D341Med (cell line): Measurements from ENCODE around the gene DECR2.
"Not testable (repeated sequence)": the region's sequence is repeated elsewhere in the genome, so short reads cannot be mapped to it uniquely, and the experiment has no call there.

Experiments
- DNase-seq: peaks from one replicate; pipeline ENCODE4 v3.0.0; 2012; ENCODE audit warnings: low spot score

Gene DECR2

DNA sequence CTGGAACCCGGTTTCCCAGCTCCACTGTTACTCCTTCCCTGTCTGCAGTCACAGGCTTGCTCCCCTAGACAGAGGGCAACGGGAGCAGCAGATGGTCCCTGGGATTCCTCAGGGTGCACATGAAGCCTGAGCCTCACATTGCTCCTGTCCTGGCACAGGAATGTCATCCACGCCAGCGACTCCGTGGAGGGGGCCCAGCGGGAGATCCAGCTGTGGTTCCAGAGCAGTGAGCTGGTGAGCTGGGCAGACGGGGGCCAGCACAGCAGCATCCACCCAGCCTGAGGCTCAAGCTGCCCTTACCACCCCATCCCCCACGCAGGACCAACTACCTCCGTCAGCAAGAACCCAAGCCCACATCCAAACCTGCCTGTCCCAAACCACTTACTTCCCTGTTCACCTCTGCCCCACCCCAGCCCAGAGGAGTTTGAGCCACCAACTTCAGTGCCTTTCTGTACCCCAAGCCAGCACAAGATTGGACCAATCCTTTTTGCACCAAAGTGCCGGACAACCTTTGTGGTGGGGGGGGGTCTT is 1.6 kb upstream of the DECR2 start:
- DNase-seq = no peak

DNA sequence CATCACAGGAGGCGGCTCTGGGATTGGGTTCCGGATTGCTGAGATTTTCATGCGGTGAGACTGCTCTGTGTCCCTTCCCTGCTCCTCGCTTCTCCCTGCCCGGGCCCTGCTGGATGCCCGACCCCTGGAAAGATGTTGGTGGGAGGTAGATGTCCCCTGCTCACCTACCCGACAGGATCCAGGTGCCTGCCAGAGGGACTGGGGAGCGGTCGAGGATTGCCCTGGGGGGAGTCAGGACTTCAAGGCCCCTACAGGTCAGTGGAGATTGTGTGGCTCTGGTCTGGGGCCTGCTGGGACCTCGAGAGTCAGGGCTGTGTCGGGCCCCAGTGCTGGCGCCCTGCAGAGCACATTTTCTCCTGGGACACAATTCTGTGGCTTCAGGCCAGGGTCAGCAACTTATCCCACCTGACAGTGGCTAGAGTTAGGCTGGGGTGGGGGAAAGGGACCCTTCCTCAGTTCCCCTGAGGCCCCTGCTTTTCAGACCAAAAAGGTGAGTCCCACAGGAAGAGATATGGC is 3.3 kb downstream of the DECR2 start:
- peak; percentile 21 for DNase-seq

DNA sequence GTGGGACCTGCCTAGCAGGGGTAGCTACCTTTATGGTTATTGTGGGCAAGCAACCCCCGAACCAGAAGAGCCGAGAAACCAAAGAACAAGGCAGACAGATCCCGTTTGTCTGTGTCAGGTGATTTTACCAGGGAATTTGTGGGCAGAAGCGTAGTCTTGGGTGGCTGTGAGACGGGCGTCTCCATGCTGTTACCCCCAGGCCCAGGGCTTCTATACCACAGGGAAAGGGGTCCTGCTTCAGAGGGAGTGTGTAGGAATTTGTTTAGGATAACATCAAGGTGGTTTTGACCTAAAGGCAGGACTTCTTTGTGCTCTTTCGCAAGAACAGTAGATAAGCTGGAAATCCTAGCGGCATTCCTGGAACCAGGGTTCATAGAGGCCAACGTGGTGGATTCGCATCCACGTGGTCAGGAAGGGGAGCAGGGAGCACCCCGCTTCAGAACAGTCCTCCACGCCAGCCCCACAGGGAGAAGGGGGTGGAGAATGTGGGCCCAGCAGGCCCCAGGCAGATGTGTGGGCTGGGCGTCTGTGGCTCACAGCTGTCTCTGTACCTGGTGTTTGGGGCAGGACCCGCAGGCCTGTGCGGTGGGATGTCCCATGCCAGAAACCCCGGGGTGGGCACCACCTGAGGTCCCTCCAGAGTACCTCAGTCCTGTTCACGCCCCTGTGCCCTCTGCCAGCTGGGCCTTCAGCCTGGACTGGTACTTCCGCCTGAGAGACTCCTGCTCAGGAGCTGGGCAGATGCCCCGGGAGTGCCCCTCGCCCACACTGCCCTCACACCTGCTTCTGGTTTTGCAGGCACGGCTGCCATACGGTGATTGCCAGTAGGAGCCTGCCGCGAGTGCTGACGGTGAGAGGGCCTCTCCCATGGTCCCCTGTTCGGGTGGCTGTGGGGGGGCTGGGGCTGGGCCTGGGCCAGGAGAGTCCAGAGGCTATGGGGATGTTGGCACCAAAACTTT is 4.1 kb downstream of the DECR2 start:
- DNase-seq = peak; percentile 18

GRCh38 chr16:407253-407652 is 5.6 kb downstream of the DECR2 start:
- peak; percentile 15 for DNase-seq

- no peak for DNase-seq
Observed at GRCh38 chr16:410516-411178, 9.0 kb downstream of the DECR2 start.

DNA sequence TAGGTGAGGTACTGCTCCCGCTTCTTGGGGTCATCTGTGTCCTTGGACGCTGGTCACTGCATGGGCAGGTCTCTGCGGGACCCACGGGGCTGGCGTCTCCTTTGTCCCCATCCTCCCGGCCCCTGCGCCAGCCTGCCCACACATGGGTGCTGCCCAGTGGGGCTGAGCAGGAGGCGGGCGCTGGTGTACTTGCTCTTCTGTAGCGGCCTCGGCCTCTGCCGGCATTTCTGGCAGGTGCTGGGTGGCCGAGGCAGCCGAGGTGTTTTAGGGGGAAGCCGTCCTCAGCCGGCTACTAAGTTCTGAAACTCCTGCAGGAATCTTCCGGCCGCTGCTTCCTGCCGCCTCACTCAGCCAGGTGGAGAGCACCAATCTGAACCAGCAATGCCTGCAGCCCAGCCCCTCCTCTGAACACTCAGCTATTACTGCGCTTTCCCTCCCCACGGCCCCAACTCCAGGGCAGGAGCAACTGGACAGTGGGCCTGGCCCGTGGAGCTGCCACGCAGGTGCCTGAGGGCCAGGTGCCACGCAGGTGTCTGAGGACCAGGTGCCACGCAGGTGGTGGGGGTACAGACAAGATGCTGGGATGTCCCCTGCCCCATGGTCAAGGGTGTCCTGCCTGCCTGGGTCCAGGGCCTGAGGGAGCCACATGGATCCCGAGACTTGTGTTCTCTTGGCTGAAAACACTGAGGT is 10.0 kb downstream of the DECR2 start:
- no peak for DNase-seq

GRCh38 chr16:414395-415169 is 12.9 kb downstream of the DECR2 start:
- no peak for DNase-seq

- DNase-seq = not testable (repeated sequence)
Observed at GRCh38 chr16:415170-415498, 13.4 kb downstream of the DECR2 start.

- DNase-seq = not testable (repeated sequence)
Observed at GRCh38 chr16:422179-422578, 20.5 kb downstream of the DECR2 start.

- no peak for DNase-seq
Observed at GRCh38 chr16:424033-424622, 22.4 kb downstream of the DECR2 start.

DNA sequence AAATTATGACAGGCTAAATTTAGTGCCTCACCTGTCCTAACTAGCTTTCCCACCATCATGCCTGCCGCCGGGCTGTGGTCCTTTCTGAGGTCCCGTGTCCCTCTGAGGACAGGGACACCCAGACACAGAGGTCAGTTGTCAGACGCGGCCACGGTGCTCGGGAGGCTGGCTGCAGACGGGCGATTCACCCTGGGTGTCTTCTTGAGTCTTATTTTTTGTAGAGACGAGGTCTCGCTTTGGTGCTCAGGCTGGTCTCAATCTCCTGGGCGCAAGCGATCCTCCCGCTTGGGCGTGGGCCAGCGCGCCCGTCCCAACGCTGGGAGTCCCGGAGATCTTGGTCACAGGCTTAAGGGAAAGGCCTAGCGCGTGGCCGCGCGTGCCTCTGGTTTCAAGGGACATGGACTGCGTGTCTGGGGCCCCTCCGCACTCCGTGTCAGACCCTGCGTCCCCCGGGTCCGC is 23.0 kb downstream of the DECR2 start:
- DNase-seq = no peak

DNA sequence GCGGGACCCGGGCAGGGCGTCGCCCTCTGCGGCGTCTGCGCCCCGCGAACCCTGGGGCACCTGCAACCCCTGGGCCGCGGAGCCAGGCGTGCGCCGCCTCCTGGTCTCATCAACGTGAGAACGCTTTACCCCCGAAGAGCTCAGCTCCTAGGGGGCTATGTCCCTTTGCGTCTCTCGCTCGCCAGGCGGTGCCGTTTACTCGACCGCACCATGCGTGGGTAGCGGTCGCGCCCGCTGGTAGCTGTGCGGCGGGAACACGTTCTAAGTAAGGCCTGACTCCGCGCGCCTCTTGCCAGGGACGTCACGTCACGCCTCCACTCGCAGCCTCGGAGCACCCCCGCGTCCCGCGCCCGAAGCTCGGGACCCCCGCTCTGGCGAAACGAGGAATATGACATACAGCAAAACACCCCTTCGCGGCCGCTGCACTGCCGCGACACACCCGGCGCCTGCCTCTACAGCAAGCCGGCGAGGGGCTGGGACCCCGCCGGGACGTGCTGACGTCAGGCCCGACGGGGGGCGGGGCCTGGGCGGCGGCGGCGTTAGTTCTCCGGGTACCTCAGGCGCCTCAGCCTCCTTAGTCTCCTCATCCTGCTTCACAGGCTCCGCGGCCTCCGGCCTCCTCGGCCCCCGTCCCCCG is 23.5 kb downstream of the DECR2 start, which contains the start of gene RAB11FIP3:
RAB11FIP3 (plus strand) TSS at position 568 of the 637 bp plus-strand sequence. CDS start 358 bp downstream, outside the sequence.
- peak; percentile 94 for DNase-seq

DNA sequence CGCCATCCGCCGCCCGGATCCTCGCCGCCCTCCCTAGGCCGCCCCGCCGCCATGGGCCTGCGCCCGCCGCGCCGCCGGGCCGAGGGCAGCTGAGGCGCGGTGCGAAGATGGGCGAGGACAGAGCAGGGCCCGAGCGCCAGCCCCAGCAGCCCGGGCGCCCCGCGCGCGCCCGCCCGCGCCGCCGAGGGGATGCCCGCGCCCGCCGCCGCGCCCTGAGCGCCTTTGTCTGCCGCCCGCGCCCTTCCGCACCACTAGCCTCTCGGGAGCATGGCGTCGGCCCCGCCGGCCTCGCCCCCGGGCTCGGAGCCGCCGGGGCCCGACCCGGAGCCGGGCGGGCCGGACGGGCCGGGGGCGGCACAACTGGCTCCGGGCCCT is 24.0 kb downstream of the DECR2 start:
- DNase-seq = peak; percentile 84

- no peak for DNase-seq
Observed at GRCh38 chr16:426115-426905, 24.6 kb downstream of the DECR2 start.

GRCh38 chr16:426906-427249 is 25.2 kb downstream of the DECR2 start:
- no peak for DNase-seq

GRCh38 chr16:427250-427649 is 25.6 kb downstream of the DECR2 start:
- DNase-seq = no peak

GRCh38 chr16:430904-431303 is 29.2 kb downstream of the DECR2 start:
- DNase-seq = no peak

DNA sequence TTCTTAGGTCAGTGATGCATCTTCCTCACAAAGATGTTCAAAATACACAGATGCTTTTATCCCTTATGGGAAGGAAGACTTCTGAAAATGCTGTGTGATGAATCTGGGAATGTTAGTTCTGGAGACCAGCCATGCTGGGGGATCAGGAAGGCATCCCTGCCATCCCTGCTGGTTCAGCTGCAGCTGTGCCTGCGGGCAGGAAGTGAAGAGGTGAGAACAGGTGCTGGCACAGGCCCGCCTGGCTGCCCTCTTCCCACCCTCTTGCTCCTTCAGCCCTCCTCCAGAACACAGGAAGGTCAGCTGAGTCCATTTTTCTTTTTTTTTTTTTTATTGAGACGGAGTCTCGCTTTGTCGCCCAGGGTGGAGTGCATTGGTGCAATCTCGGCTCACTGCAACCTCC is 38.9 kb downstream of the DECR2 start:
- no peak for DNase-seq

- DNase-seq = no peak
Observed at GRCh38 chr16:441447-441846, 39.8 kb downstream of the DECR2 start.

DNA sequence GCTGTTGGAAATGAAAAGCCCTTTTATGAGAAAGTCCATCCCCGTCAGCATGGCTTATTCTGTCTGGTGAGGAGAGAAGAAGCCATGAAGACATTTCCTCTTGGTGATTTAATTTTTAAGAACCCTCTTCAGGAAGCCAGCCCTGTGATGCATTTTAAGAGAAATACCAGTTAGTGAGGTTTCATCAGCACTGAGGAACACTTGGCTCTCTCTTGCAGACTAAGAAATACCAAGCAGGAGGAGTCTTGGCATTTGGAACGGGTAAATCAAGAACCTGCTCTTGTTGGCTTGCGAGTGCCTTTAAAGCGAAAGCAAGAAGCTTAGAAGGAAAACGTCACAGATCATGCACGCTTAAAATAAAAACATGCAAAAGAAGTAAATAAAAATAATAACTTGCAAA is 41.3 kb downstream of the DECR2 start:
- DNase-seq = no peak
